ENCODE results near the gene CXADR. TPM values are rescaled to one million over a fixed set of nuclear protein-coding genes. Genes with fewer than 3 reads are reported as not detected.

The CXADR gene
- total and polyA plus RNA-seq, 4 donors = 6.3 to 40.2 (median 18.8) TPM

DNA sequence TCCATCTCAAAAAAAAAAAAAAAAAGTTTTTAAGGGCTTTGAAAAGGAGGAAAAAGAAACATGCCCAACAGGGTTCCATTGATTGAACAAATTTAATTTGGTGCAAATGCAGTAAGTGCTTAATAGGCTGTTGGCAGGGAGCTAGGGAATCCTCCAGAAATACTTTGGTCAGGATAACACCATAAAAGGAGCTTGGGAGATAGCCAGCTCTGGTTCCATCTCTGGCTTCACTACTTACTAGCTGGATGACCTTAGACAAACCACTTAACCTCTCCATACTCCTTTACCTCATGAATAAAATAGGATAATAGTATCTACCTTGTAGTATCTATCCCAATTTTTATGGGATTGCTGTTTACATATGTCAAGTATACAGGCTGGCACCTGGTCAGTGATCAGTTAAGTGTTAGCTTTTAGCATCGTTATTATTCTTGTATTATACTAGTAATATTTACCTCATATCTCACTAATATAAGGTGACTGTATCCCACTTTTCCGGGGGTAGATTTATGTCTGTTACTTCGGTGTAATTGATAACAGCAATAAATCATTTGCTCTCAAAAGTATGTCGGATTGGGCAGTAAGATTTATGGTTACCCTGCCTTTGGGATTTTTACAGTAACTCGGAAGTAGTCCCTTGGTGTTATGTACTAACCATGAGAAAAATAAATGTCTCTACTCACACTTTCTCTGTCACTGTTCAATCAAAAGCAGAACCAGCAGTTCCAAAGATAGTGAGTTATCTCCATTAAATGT, 63.4 kb downstream of the CXADR start:
- DNase-seq (no peak), ATAC-seq (ENCODE audit: insufficient read depth, low FRiP score) (no peak)
- Histone ChIP-seq H3K9me3 (ENCODE audit: control insufficient read depth in 4 of 4, insufficient read depth in 3 of 4, low read length in 3 of 4) (no peaks in the 10 kb centered on the region), H3K4me3 (no peak overlapping the region), H3K4me1 (ENCODE audit: control insufficient read depth in 5 of 5, insufficient read depth in 5 of 5, low read length in 5 of 5) (peaks cover 0 to 3% (median 0%) of the 10 kb centered on the region in 5 donors), H3K27me3 (ENCODE audit: control insufficient read depth in 3 of 3, insufficient read depth in 3 of 3, low read length in 2 of 3) (no peaks in the 10 kb centered on the region), H3K27ac (ENCODE audit: low read depth in 1 of 2, low read length in 1 of 2) (no peak overlapping the region), H3K36me3 (ENCODE audit: control insufficient read depth in 4 of 4, insufficient read depth in 4 of 4, low read length in 4 of 4) (peaks cover 0 to 2% (median 0%) of the 10 kb centered on the region in 4 donors), H3K9ac (ENCODE audit: insufficient read depth in 1 of 2, low read length in 2 of 2) (no peak overlapping the region)
- TF ChIP-seq, protein P1, sequence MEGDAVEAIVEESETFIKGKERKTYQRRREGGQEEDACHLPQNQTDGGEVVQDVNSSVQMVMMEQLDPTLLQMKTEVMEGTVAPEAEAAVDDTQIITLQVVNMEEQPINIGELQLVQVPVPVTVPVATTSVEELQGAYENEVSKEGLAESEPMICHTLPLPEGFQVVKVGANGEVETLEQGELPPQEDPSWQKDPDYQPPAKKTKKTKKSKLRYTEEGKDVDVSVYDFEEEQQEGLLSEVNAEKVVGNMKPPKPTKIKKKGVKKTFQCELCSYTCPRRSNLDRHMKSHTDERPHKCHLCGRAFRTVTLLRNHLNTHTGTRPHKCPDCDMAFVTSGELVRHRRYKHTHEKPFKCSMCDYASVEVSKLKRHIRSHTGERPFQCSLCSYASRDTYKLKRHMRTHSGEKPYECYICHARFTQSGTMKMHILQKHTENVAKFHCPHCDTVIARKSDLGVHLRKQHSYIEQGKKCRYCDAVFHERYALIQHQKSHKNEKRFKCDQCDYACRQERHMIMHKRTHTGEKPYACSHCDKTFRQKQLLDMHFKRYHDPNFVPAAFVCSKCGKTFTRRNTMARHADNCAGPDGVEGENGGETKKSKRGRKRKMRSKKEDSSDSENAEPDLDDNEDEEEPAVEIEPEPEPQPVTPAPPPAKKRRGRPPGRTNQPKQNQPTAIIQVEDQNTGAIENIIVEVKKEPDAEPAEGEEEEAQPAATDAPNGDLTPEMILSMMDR (IDR thresholded peaks at IDR 0.05; ENCODE audit: control extremely low read depth, extremely low read depth) = no peak
- WGBS, 2 donors = 60 to 65% methylated on average over 5 of the region's 5 CpGs

- DNase-seq = no peak
- WGBS, 2 donors = 69 to 87% methylated on average over 1 of the region's 1 CpG
- Histone ChIP-seq H3K4me3 (no peak overlapping the region), H3K36me3 (ENCODE audit: control insufficient read depth in 4 of 4, insufficient read depth in 4 of 4, low read length in 4 of 4) (peaks cover 0 to 2% (median 0%) of the 10 kb centered on the region in 4 donors), H3K27me3 (ENCODE audit: control insufficient read depth in 3 of 3, insufficient read depth in 3 of 3, low read length in 2 of 3) (no peaks in the 10 kb centered on the region), H3K4me1 (ENCODE audit: control insufficient read depth in 5 of 5, insufficient read depth in 5 of 5, low read length in 5 of 5) (peaks cover 0 to 3% (median 0%) of the 10 kb centered on the region in 5 donors), H3K9ac (ENCODE audit: insufficient read depth in 1 of 2, low read length in 2 of 2) (no peak overlapping the region), H3K27ac (ENCODE audit: low read depth in 1 of 2, low read length in 1 of 2) (no peak overlapping the region), H3K9me3 (ENCODE audit: control insufficient read depth in 4 of 4, insufficient read depth in 3 of 4, low read length in 3 of 4) (no peaks in the 10 kb centered on the region)
- TF ChIP-seq, protein P1 (IDR thresholded peaks at IDR 0.05; ENCODE audit: control extremely low read depth, extremely low read depth) = no peak
- ATAC-seq (ENCODE audit: insufficient read depth, low FRiP score) = no peak
Measured at GRCh38 chr21:17577701-17578100, 64.9 kb downstream of the CXADR start.

DNA sequence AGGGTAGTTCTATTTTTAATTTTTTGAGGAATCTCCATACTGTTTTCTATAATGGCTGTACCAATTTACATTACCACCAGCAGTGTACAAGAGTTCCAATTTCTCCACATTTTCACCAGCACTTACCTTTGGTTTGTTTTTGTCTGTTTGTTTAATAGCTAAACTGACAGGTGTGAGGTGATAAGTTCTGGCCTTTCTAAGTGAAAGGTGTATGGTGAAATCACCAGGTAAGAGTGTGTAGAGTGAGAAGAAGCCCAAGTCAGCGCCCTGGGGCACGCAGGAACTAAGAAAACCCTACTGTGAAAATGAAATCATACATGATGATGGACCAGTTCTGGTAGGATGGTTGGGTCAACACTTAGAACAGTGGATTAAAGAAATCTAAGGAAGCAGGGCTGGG, 65.3 kb downstream of the CXADR start:
- Histone ChIP-seq H3K4me1 (ENCODE audit: control insufficient read depth in 5 of 5, insufficient read depth in 5 of 5, low read length in 5 of 5) (peaks cover 0 to 3% (median 0%) of the 10 kb centered on the region in 5 donors), H3K9ac (ENCODE audit: insufficient read depth in 1 of 2, low read length in 2 of 2) (no peak overlapping the region), H3K36me3 (ENCODE audit: control insufficient read depth in 4 of 4, insufficient read depth in 4 of 4, low read length in 4 of 4) (peaks cover 0 to 2% (median 0%) of the 10 kb centered on the region in 4 donors), H3K27me3 (ENCODE audit: control insufficient read depth in 3 of 3, insufficient read depth in 3 of 3, low read length in 2 of 3) (no peaks in the 10 kb centered on the region), H3K9me3 (ENCODE audit: control insufficient read depth in 4 of 4, insufficient read depth in 3 of 4, low read length in 3 of 4) (no peaks in the 10 kb centered on the region), H3K4me3 (no peak overlapping the region), H3K27ac (ENCODE audit: low read depth in 1 of 2, low read length in 1 of 2) (no peak overlapping the region)
- TF ChIP-seq, protein P1 (IDR thresholded peaks at IDR 0.05; ENCODE audit: control extremely low read depth, extremely low read depth) = no peak
- no peak for DNase-seq
- ATAC-seq (ENCODE audit: insufficient read depth, low FRiP score) = no peak
- 84 to 95% methylated on average over 2 of the region's 2 CpGs for WGBS, 2 donors
